Activated T-helper 17 cell treated with anti-CD3 and anti-CD28 coated beads, Interleukin-2, amount 50 U/mL, for 72 hours (primary cell): ENCODE data around the gene ATP1A4. TPM values are rescaled to one million over a fixed set of nuclear protein-coding genes. Genes with fewer than 3 reads are reported as not detected.

Experiments used
- ATAC-seq: fragments of 150-1000 bp; cut with Tn5 transposase; replicated peaks from 2 replicates; pipeline ENCODE4 v1.10.0; 2021; ENCODE audit warnings: mild to moderate bottlenecking, moderate library complexity
- H3K27ac Mint-ChIP-seq: one replicate; pipeline ENCODE4 v1.8.0; 2022; ENCODE audit warnings: mixed read lengths
- H3K27me3 Mint-ChIP-seq: one replicate; pipeline ENCODE4 v1.8.0; 2022; ENCODE audit warnings: mixed read lengths
- H3K36me3 Mint-ChIP-seq: one replicate; pipeline ENCODE4 v1.8.0; 2022; ENCODE audit warnings: low read depth, mild to moderate bottlenecking, mixed read lengths
- H3K4me1 Mint-ChIP-seq: one replicate; pipeline ENCODE4 v1.8.0; 2022; ENCODE audit warnings: mixed read lengths
- H3K4me3 Mint-ChIP-seq: one replicate; pipeline ENCODE4 v1.8.0; 2022; ENCODE audit warnings: mild to moderate bottlenecking, mixed read lengths
- H3K9me3 Mint-ChIP-seq: one replicate; pipeline ENCODE4 v1.8.0; 2022; ENCODE audit warnings: mixed read lengths
- total RNA-seq, 2 donors: library from RNA; stranded (reverse); gene quantifications; one replicate each; pipeline ENCODE4 v1.2.3, GENCODE V29; 2022

Gene ATP1A4
- total RNA-seq, 2 donors from 2014 or later = 0.48 TPM; not detected in 1

GRCh38 chr1:160206421-160207117, 55.2 kb downstream of the ATP1A4 start:
- Mint-ChIP-seq H3K36me3 (peaks cover 57% of the 10 kb centered on the region), H3K27me3 (no peaks in the 10 kb centered on the region), H3K4me1 (peaks cover 43% of the 10 kb centered on the region), H3K9me3 (no peaks in the 10 kb centered on the region), H3K27ac (peak overlapping the region; percentile 69), H3K4me3 (peak overlapping the region; percentile 76)
- ATAC-seq = peak; percentile 30

- Mint-ChIP-seq H3K4me3 (peak overlapping the region; percentile 76), H3K9me3 (no peaks in the 10 kb centered on the region), H3K27ac (peak overlapping the region; percentile 69), H3K27me3 (no peaks in the 10 kb centered on the region), H3K4me1 (peaks cover 44% of the 10 kb centered on the region), H3K36me3 (peaks cover 63% of the 10 kb centered on the region)
- ATAC-seq = no peak
These were observed 55.8 kb downstream of the ATP1A4 start for GRCh38 chr1:160207118-160207650.

GRCh38 chr1:160207771-160208556, 56.6 kb downstream of the ATP1A4 start:
- H3K27me3 Mint-ChIP-seq = no peaks in the 10 kb centered on the region

GRCh38 chr1:160208557-160209320, 57.3 kb downstream of the ATP1A4 start:
- Mint-ChIP-seq H3K36me3 (peaks cover 79% of the 10 kb centered on the region), H3K9me3 (no peaks in the 10 kb centered on the region), H3K27me3 (no peaks in the 10 kb centered on the region), H3K4me1 (peaks cover 44% of the 10 kb centered on the region), H3K27ac (peak overlapping the region; percentile 69), H3K4me3 (peak overlapping the region; percentile 16)
- ATAC-seq = no peak

More at GRCh38 chr1:160207771-160208556, 56.6 kb downstream of the ATP1A4 start:
- Mint-ChIP-seq H3K4me3 (peak overlapping the region; percentile 76), H3K36me3 (peaks cover 71% of the 10 kb centered on the region), H3K27ac (peak overlapping the region; percentile 69), H3K4me1 (peaks cover 44% of the 10 kb centered on the region), H3K9me3 (no peaks in the 10 kb centered on the region)
- no peak for ATAC-seq

- no peak for ATAC-seq
- peaks cover 86% of the 10 kb centered on the region for H3K36me3 Mint-ChIP-seq
- H3K4me3 Mint-ChIP-seq = peak overlapping the region; percentile 16
- no peaks in the 10 kb centered on the region for H3K27me3 Mint-ChIP-seq
- H3K4me1 Mint-ChIP-seq = peaks cover 41% of the 10 kb centered on the region
- peak overlapping the region; percentile 69 for H3K27ac Mint-ChIP-seq
- H3K9me3 Mint-ChIP-seq = no peaks in the 10 kb centered on the region
These were observed 58.1 kb downstream of the ATP1A4 start for GRCh38 chr1:160209321-160210046.

- H3K36me3 Mint-ChIP-seq = peaks cover 97% of the 10 kb centered on the region
- no peak overlapping the region for H3K4me3 Mint-ChIP-seq
- H3K4me1 Mint-ChIP-seq = peaks cover 39% of the 10 kb centered on the region
- H3K27me3 Mint-ChIP-seq = no peaks in the 10 kb centered on the region
- peak overlapping the region; percentile 69 for H3K27ac Mint-ChIP-seq
- no peaks in the 10 kb centered on the region for H3K9me3 Mint-ChIP-seq
- ATAC-seq = no peak
These were observed 59.2 kb downstream of the ATP1A4 start for GRCh38 chr1:160210561-160210960.

GRCh38 chr1:160211046-160211790, 59.8 kb downstream of the ATP1A4 start:
- ATAC-seq = no peak
- H3K4me3 Mint-ChIP-seq = no peak overlapping the region
- no peaks in the 10 kb centered on the region for H3K27me3 Mint-ChIP-seq
- peaks cover 37% of the 10 kb centered on the region for H3K4me1 Mint-ChIP-seq
- H3K27ac Mint-ChIP-seq = peak overlapping the region; percentile 26
- peaks cover 100% of the 10 kb centered on the region for H3K36me3 Mint-ChIP-seq
- H3K9me3 Mint-ChIP-seq = no peaks in the 10 kb centered on the region

- no peak overlapping the region for H3K4me3 Mint-ChIP-seq
- no peaks in the 10 kb centered on the region for H3K27me3 Mint-ChIP-seq
- no peaks in the 10 kb centered on the region for H3K9me3 Mint-ChIP-seq
- H3K27ac Mint-ChIP-seq = peak overlapping the region; percentile 55
- peaks cover 14% of the 10 kb centered on the region for H3K4me1 Mint-ChIP-seq
- peaks cover 66% of the 10 kb centered on the region for H3K36me3 Mint-ChIP-seq
- ATAC-seq = no peak
These were observed 63.2 kb downstream of the ATP1A4 start for GRCh38 chr1:160214481-160215140.

GRCh38 chr1:160216301-160216700, 64.9 kb downstream of the ATP1A4 start:
- no peak for ATAC-seq
- Mint-ChIP-seq H3K4me3 (no peak overlapping the region), H3K36me3 (peaks cover 49% of the 10 kb centered on the region), H3K9me3 (no peaks in the 10 kb centered on the region), H3K4me1 (peaks cover 3% of the 10 kb centered on the region), H3K27me3 (no peaks in the 10 kb centered on the region), H3K27ac (peak overlapping the region; percentile 9)

GRCh38 chr1:160217481-160218051, 66.2 kb downstream of the ATP1A4 start:
- Mint-ChIP-seq H3K27me3 (no peaks in the 10 kb centered on the region), H3K4me1 (no peaks in the 10 kb centered on the region), H3K27ac (peak overlapping the region; percentile 49), H3K4me3 (no peak overlapping the region), H3K9me3 (no peaks in the 10 kb centered on the region), H3K36me3 (peaks cover 36% of the 10 kb centered on the region)
- no peak for ATAC-seq

GRCh38 chr1:160219062-160219929, 67.9 kb downstream of the ATP1A4 start:
- Mint-ChIP-seq H3K4me1 (no peaks in the 10 kb centered on the region), H3K9me3 (no peaks in the 10 kb centered on the region), H3K36me3 (peaks cover 19% of the 10 kb centered on the region), H3K4me3 (no peak overlapping the region), H3K27ac (peak overlapping the region; percentile 80), H3K27me3 (no peaks in the 10 kb centered on the region)
- ATAC-seq = no peak

GRCh38 chr1:160220301-160220700, 68.9 kb downstream of the ATP1A4 start:
- Mint-ChIP-seq H3K27me3 (no peaks in the 10 kb centered on the region), H3K27ac (peak overlapping the region; percentile 80), H3K36me3 (peaks cover 9% of the 10 kb centered on the region), H3K9me3 (no peaks in the 10 kb centered on the region), H3K4me1 (no peaks in the 10 kb centered on the region), H3K4me3 (no peak overlapping the region)
- no peak for ATAC-seq
